GM12891 (cell line): ENCODE results near the gene RASIP1. TPM values are rescaled to one million over a fixed set of nuclear protein-coding genes. Genes with fewer than 3 reads are reported as not detected.
"Not testable (repeated sequence)": the region's sequence is repeated elsewhere in the genome, so short reads cannot be mapped to it uniquely, and the experiment has no call there.

Experiments used
- DNase-seq: peaks from one replicate; pipeline ENCODE4 v3.0.0; 2011; ENCODE audit warnings: low spot score; ENCODE audit not compliant: insufficient read length
- FAIRE-seq: peaks from 2 replicates; lab custom pipeline; 2011; peaks lifted over from hg19 to GRCh38; lab: Jason Lieb, UNC
- PAX5 ChIP-seq: IDR thresholded peaks from 2 replicates; pipeline ENCODE4 v1.6.1; 2011; ENCODE audit warnings: low read length, moderate library complexity, mild to moderate bottlenecking; ENCODE audit not compliant: insufficient read depth, severe bottlenecking
- POLR2A ChIP-seq: IDR thresholded peaks from 2 replicates; pipeline ENCODE4 v1.6.1; 2011; ENCODE audit warnings: low read depth, low read length, control low read depth
- POLR2AphosphoS5 ChIP-seq: IDR thresholded peaks from 2 replicates; pipeline ENCODE4 v1.6.1; 2011; ENCODE audit warnings: low read depth, low read length, control low read depth
- POU2F2 ChIP-seq: IDR thresholded peaks from 2 replicates; pipeline ENCODE4 v1.6.1; 2011; ENCODE audit warnings: low read depth, mild to moderate bottlenecking, control low read depth, low read length, moderate library complexity
- SPI1 ChIP-seq: IDR thresholded peaks from 2 replicates; pipeline ENCODE4 v1.6.1; 2011; ENCODE audit warnings: low read depth, low read length, control low read depth
- TAF1 ChIP-seq: IDR thresholded peaks from 2 replicates; pipeline ENCODE4 v1.6.1; 2011; ENCODE audit warnings: low read depth, low read length, control low read depth
- polyA plus RNA-seq: library from polyadenylated mRNA; unstranded; fragments of >200 nt; gene quantifications from one replicate; pipeline ENCODE4 v1.2.1, GENCODE V29; 2012; ENCODE audit warnings: low read depth, missing spikeins, inconsistent platforms; ENCODE audit not compliant: missing spikeins

RASIP1 gene, protein sequence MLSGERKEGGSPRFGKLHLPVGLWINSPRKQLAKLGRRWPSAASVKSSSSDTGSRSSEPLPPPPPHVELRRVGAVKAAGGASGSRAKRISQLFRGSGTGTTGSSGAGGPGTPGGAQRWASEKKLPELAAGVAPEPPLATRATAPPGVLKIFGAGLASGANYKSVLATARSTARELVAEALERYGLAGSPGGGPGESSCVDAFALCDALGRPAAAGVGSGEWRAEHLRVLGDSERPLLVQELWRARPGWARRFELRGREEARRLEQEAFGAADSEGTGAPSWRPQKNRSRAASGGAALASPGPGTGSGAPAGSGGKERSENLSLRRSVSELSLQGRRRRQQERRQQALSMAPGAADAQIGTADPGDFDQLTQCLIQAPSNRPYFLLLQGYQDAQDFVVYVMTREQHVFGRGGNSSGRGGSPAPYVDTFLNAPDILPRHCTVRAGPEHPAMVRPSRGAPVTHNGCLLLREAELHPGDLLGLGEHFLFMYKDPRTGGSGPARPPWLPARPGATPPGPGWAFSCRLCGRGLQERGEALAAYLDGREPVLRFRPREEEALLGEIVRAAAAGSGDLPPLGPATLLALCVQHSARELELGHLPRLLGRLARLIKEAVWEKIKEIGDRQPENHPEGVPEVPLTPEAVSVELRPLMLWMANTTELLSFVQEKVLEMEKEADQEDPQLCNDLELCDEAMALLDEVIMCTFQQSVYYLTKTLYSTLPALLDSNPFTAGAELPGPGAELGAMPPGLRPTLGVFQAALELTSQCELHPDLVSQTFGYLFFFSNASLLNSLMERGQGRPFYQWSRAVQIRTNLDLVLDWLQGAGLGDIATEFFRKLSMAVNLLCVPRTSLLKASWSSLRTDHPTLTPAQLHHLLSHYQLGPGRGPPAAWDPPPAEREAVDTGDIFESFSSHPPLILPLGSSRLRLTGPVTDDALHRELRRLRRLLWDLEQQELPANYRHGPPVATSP
- not detected for polyA plus RNA-seq

DNA sequence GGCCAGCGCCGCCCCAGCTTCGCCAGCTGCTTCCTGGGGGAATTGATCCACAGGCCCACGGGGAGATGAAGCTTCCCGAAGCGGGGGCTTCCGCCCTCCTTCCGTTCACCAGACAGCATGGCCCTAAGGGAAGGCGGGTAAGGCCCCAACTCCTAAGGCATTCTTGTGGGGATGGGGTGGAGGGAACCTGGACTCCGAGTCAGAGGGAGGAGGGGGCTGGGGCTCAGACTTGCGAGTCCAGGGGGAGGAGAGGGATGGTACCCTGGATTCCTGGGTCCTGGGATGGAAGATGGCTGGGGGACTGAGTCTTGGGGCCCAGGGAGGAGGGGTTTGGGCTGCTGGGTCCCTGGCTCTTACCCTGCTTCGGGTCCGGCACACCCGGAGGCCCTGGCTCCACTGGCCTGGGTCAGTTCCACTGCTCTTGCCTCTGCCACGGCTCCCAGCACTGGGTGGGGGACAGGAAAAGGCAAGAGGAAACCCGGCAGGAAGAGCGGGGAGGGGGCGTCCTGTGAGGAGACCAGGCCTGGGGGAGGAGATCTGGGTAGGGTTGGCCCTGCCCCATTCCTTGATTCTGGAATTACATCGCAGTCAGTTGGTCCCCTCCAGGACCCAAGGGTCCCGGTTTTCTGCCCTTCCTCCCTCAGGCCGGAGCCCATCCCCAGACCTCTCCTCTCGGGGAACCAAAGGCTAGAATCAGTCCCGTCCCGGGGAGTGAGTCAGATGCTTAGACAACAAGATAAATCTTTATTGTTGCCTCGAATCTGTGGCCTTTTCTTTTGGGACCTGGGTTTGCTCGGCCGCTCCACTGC is at the start of gene RASIP1:
Gene RASIP1 (minus strand): TSS at position 447 of the 809 bp plus-strand sequence. CDS start 328 bp downstream, at position 119.
- DNase-seq (no peak), FAIRE-seq (no peak)
- TF ChIP-seq TAF1 (no peak), PAX5 (no peak), POLR2AphosphoS5 (no peak), SPI1 (no peak), POU2F2 (no peak), POLR2A (no peak)

DNA sequence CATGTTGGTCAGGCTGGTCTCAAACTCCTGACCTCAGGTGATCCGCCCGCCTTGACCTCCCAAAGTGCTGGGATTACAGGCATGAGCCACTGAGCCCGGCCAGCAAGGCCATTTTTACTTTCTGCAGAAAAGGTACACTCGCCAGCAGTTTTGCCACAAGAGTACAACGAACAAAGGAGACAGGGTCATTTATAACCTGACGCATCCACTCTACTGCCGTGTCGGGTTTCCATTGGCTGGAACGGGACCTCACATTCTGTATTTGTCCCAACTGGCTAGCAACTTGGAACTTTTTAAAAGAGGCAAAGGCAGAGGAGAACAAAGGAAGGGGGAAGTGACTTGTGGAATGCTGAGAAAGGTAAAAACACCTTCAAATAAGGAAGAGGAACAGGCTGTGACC is 46.9 kb upstream of the RASIP1 start:
- not testable (repeated sequence) for DNase-seq, FAIRE-seq

DNA sequence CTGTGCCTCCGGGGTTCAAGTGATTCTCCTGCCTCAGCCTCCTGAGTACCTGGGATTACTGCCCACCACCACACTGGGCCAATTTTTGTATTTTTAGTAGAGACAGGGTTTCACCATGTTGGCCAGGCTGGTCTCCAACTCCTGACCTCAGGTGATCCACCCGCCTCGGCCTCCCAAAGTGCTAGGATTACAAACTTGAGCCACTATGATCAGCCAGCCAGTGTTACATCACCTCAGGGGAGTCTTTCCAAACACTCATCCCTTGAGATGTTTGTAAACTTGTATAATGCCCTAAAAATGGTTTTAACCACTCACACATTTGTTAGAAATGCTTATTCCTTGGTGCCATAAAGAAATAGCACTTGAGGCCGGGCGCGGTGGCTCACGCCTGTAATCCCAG is 46.0 kb upstream of the RASIP1 start:
- not testable (repeated sequence) for DNase-seq, FAIRE-seq

DNA sequence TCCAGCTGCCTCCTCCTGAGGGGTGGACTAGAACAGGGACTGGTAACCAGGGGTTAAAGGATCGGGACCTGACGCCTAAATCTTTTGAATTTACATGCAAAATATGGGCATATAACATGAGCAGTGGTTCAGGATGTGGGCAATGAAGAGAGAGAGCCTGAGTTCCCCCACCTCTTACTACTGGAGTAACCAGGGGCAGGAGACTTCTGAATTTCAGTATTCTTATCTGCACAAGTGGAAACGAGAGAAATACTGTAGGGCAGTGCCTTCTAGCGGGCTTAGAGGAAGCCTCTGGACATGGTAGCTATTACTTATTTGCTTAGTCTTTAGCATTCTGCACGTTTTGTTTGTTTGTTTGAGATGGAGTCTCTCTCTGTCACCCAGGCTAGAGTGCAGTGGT is 44.1 kb upstream of the RASIP1 start:
- DNase-seq (no peak), FAIRE-seq (no peak)

DNA sequence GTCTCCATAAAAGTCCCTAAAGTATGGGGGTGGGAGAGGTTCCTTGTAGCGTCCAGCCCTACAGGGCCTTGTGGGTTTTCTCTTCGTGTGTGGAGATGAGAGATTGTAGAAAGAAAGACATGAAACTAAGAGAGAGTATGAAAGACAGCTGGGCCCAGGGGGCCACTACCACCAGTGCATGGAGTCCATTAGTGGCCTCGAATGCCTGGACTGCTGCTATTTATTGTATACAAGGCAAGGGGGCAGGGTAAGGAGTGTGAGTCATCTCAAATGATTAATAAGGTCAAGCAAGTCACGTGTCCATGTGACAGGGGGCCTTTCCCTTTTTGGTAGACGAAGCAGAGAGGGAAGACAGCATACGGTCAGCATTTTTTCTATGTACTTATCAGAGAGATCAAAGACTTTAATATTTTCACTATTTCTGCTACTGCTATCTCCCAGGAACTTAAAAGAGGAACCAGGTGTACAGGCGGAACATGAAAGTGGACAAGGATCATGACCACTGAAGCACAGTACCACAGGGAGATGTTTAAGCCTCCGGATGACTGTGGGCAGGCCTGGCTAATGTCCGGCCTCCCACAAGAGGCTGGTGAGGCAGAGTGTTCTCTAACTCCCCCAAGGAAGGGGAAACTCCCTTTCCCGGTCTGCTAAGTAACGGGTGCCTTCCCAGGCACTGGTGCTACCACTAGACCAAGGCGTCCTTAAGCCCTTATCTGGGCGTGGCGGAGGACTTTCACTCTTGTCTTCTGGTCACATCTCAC is 40.4 kb upstream of the RASIP1 start:
- DNase-seq: no peak
- TF ChIP-seq SPI1 (peak; percentile 50), POU2F2 (no peak)

More for the DNA sequence above, 44.1 kb upstream of the RASIP1 start:
- no peak for TF ChIP-seq SPI1
- no peak for TF ChIP-seq TAF1
- no peak for TF ChIP-seq POU2F2
- TF ChIP-seq POLR2A: no peak
- no peak for TF ChIP-seq POLR2AphosphoS5
- no peak for TF ChIP-seq PAX5

DNA sequence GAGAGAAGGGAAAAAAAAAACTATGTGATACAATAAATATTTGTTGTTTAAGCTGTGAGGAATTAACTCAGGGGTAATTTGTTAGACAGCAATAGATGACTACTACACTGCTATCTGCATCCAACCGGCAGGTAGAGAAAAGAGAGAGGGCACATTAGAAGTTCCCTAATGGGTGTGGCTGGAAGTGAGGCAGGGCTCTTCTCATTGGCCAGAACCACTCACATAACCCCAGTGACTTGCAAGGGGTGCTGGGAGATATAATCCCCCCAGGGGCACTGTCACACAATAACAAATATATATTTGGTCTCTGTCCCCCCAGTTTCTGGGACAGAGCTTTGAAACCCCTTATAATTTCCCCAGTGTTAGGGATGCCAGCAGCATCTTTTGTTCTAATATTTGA is 39.2 kb upstream of the RASIP1 start:
- DNase-seq (no peak), FAIRE-seq (no peak)
- no peak for TF ChIP-seq POLR2AphosphoS5

More for the DNA sequence above, 40.4 kb upstream of the RASIP1 start:
- peak; percentile 23 for FAIRE-seq

DNA sequence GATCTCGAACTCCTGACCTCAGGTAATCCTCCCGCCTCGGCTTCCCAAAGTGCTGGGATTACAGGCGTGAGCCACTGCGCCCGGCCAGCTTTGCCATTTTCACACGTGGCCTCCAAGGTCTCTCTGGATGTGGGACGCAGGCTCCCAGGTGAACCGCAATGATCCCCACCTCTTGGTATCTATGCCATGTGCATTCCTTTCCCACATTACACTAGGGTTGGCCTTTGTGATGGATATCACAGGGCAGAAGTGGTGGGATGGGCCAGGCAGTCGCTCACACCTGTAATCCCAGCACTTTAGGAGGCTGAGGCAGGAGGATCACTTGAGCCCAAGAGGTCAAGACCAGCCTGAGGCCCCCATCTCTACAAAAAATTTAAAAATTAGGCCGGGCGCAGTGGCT is 37.3 kb upstream of the RASIP1 start:
- no peak for FAIRE-seq
- TF ChIP-seq SPI1 (no peak), POU2F2 (no peak), PAX5 (no peak), POLR2AphosphoS5 (no peak), TAF1 (no peak), POLR2A (no peak)
- DNase-seq: no peak

DNA sequence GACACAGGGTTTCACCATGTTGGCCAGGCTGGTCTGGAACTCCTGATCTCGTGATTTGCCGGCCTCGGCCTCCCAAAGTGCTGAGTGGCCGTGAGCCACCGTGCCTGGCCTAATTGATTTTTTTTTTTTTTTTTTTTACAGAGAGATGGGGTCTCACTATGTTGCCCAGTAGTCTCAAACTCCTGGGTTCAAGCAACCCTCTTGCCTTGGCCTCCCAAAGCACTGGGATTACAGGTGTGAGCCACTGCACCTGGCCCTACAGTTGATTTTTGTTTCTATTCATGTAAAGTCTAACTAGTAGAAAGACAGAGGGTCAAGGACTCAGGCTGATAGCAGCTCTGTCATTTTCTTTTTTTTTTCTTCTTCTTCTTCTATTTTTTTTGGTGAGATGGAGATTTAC is 36.7 kb upstream of the RASIP1 start:
- TF ChIP-seq PAX5 (no peak), POLR2A (no peak), POU2F2 (no peak), SPI1 (no peak), POLR2AphosphoS5 (no peak), TAF1 (no peak)
- FAIRE-seq (no peak), DNase-seq (no peak)

DNA sequence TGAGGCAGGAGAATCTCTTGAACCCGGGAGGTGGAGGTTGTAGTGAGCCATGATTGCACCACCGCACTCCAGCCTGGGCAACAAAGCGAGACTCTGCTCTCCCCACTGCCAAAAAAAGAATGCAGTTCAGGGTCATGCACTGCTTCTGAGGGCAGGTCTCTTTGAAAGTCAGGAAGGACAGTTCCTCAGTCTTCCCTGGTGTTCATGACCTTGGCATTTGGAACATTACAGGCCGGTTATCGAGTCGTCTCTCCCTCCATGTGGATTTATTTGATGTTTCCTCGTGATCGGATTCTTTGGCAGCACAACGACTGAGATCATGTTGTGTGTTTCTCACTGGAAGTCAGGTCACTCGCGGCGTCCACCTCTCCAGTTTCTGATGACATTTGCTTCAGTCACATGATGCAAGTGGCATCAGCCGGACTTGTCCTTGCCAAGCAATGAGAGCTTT is 32.1 kb upstream of the RASIP1 start:
- no peak for FAIRE-seq
- TF ChIP-seq TAF1 (no peak), POLR2AphosphoS5 (no peak), POU2F2 (no peak), PAX5 (no peak), SPI1 (no peak), POLR2A (no peak)
- DNase-seq: no peak
